Heart right ventricle (tissue), 16 donors: ENCODE results near the gene AKAP13. TPM values are rescaled to one million over a fixed set of nuclear protein-coding genes. Genes with fewer than 3 reads are reported as not detected.

Experiments used
- ATAC-seq, 8 donors: fragments of 200-7000 bp; cut with Tn5 transposase; one replicate each; pipeline ENCODE4 v1.9.1; 2020; ENCODE audit warnings: mild to moderate bottlenecking in 8 of 8, moderate library complexity in 8 of 8, moderate number of reproducible peaks in 1 of 8
- DNase-seq, 2 donors: peaks; one replicate each; pipeline ENCODE4 v3.0.0-alpha.2; 2020
- H3K27ac ChIP-seq, 10 donors: fragments of 200-600 bp; sonication (generic) in 2 of 10; one replicate each; pipeline versions ENCODE4 v1.5.0 to v1.8.0; 2020 to 2022; ENCODE audit warnings: mild to moderate bottlenecking in 3 of 10
- H3K27me3 ChIP-seq, 7 donors: fragments of 200-600 bp; one replicate each; pipeline ENCODE4 v1.8.0; 2021 to 2022; ENCODE audit warnings: mild to moderate bottlenecking in 2 of 7
- H3K36me3 ChIP-seq, 9 donors: fragments of 200-600 bp; sonication (generic) in 1 of 9; one replicate each; pipeline versions ENCODE4 v1.5.0 to v1.8.0; 2020 to 2022; ENCODE audit warnings: mild to moderate bottlenecking in 2 of 9
- H3K4me1 ChIP-seq, 9 donors: fragments of 200-600 bp; sonication (generic) in 1 of 9; one replicate each; pipeline versions ENCODE4 v1.5.0 to v1.8.0; 2020 to 2022; ENCODE audit warnings: mild to moderate bottlenecking in 4 of 9
- H3K4me3 ChIP-seq, 10 donors: fragments of 200-600 bp; sonication (generic) in 2 of 10; one replicate each; pipeline versions ENCODE4 v1.5.0 to v1.8.0; 2020 to 2022; ENCODE audit warnings: mild to moderate bottlenecking in 7 of 10, moderate library complexity in 2 of 10
- H3K9me3 ChIP-seq, 11 donors: fragments of 200-600 bp in 10 of 11; sonication (generic) in 2 of 11; one replicate each; pipeline versions ENCODE4 v1.5.0 to v1.8.0; 2013 to 2022; ENCODE audit warnings: mild to moderate bottlenecking in 2 of 11, control low read depth in 1 of 11, moderate library complexity in 1 of 11
- WGBS, 2 donors: extraction: QIAGEN DNeasy Blood & Tissue Kit; methylation state at CpG; one replicate each; pipeline ENCODE4 v1.1.7; 2013; ENCODE audit warnings: inconsistent platforms in 1 of 2; 5-methylcytosine and 5-hydroxymethylcytosine counted together
- intact Hi-C, 10 donors: fragments of 100-400 bp; cut with DNase I; formaldehyde crosslinking; loops; one replicate each; pipeline versions ENCODE4 v1.11.1 to v1.14.2; 2022
- polyA plus RNA-seq, 2 donors: library from polyadenylated mRNA; stranded (reverse); fragments of 200-250 nt; gene quantifications; one replicate each; pipeline ENCODE4 v1.2.3, GENCODE V29; 2013
- total RNA-seq, 10 donors: library from RNA; stranded (reverse); fragmentation: NEBNext Ultra II Directional in 3 of 10; extraction: Animal tissue kit (Norgen Biotek cat#: 25700) in 3 of 10; gene quantifications; one replicate each; pipeline versions ENCODE4 v1.2.1 to v1.2.4, GENCODE V29; 2021 to 2023
- TF ChIP-seq, protein P1 (sequence below), 9 donors: fragments of 200-600 bp; sonication (generic) in 2 of 9; IDR thresholded peaks; one replicate each; pipeline versions ENCODE4 v1.5.0 to v1.8.0; 2021 to 2022; ENCODE audit warnings: antibody characterized with exemption in 9 of 9, mild to moderate bottlenecking in 5 of 9, moderate library complexity in 1 of 9
- donor health status: Arrhythmogenic right ventricular cardiomyopathy.
- donor health status: ischemic (EF 13 %, LVEDD 7.1; RV severe dilation, severe dysfunction).
- donor health status: healthy with polysubstance abuse.
- donor health status: DM: no; HTN: yes; CAD: no.
- donor health status: DM: no; HTN: no; CAD: no.
- donor health status: ischemic (EF 25% LVEDD 6.9; RV normal size, moderate dysfunction).
- donor health status: ischemic (EF 25% LVEDD 5.7; RV mildly dilated, moderate dysfunction).
- donor health status: healthy.
- donor health status: DM: yes; HTN: yes; CAD: no.
- donor health status: Ischemic cardiomyopathy.
- donor health status: ischemic (EF 35%, LVEDD 5.7; RV mildly dilated, moderate dysfunction).
- donor health status: nonischemic (EF 11% LVEDD 7.7; RV severe dilation, severe dysfunction).
- donor health status: DM: yes; HTN: yes; CAD: no.
- donor health status: PGD.
- donor health status: ischemic (EF 29% LVEDD 5.4; RV normal size, mild dysfunction).
- donor health status: nonischemic (EF 23%, LVEDD 6.1; RV moderate dilation, normal function).

The AKAP13 gene
- total and polyA plus RNA-seq, 12 donors, result 89.3 to 645 (median 480) TPM

DNA sequence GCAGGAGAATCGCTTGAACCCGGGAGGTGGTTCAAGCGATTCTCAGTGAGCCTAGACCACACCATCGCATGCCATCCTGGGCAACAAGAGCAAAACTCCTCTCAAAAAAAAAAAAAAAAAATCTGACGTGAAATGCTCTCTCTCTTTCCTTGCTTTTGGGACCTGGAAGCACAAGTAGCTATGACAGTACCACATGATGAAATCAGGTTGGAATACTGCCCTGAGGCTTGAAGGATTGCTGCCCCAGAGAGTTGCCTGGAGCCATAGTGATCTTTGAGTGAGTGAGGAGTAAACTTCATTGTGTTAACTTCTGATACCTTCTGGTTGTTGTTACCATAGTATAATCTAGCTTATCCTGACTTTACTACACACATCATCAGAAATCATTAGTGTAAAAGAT lies 23.3 kb downstream of the AKAP13 start:
- intact Hi-C loops, result loop anchor here in 1 of 10 donors (5.0 kb wide), 1 partner anchor 681 kb away; no protein-coding TSS in a partner anchor
- 64 to 76% methylated on average over 5 of the region's 5 CpGs for WGBS, 2 donors
- TF ChIP-seq, protein P1, sequence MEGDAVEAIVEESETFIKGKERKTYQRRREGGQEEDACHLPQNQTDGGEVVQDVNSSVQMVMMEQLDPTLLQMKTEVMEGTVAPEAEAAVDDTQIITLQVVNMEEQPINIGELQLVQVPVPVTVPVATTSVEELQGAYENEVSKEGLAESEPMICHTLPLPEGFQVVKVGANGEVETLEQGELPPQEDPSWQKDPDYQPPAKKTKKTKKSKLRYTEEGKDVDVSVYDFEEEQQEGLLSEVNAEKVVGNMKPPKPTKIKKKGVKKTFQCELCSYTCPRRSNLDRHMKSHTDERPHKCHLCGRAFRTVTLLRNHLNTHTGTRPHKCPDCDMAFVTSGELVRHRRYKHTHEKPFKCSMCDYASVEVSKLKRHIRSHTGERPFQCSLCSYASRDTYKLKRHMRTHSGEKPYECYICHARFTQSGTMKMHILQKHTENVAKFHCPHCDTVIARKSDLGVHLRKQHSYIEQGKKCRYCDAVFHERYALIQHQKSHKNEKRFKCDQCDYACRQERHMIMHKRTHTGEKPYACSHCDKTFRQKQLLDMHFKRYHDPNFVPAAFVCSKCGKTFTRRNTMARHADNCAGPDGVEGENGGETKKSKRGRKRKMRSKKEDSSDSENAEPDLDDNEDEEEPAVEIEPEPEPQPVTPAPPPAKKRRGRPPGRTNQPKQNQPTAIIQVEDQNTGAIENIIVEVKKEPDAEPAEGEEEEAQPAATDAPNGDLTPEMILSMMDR (IDR thresholded peaks at IDR 0.05), result no peak
- peaks cover 17 to 96% (median 79%) of the 10 kb centered on the region in 9 donors for H3K4me1 ChIP-seq
- H3K4me3 ChIP-seq, result no peak overlapping the region
- peak in 1 of 2 donors; percentile 33 for DNase-seq
- H3K27ac ChIP-seq, result peak overlapping the region in 7 of 10 donors; percentile 18 to 67 (median 44)
- no peaks in the 10 kb centered on the region for H3K36me3 ChIP-seq
- no peaks in the 10 kb centered on the region for H3K9me3 ChIP-seq
- no peaks in the 10 kb centered on the region for H3K27me3 ChIP-seq
- peak in 5 of 8 donors; percentile 51 to 82 (median 55) for ATAC-seq

DNA sequence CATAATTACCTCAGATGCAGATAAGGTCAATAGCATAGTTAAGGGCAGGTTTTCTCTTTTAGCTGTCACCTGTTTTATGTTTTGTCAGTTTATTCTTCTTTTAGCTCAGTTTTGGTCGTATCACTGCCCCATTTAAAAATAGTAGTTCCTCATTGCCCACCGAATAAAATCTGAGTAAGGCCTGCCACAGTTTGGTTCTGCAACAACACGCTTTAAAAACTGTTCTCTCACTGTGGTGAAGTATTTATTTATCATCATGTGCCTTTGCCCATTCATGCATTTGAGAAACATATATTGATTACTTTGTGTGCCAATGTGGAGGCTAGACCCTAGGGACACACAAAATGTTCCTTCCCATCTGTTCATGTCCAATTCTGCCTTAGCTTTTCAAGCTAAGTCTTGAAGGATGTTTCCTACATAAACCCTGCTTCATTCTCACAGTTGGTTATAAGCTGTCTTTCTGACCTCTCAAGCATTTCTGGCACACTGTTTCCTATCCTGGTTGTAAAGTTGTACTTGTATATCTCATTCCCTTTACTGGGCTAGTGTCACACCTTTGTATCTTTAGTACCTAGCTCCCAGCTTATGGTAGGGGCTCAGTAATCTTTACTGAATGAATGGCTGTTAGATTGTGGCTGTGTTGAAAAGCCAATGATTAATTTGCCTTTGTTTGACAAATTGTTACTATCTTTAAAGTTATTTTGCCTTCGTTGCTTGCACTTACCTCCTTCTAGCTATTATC lies 23.9 kb downstream of the AKAP13 start:
- DNase-seq (no peak), ATAC-seq (peak in 1 of 8 donors; percentile 9)
- Histone ChIP-seq H3K9me3 (no peaks in the 10 kb centered on the region), H3K4me3 (no peak overlapping the region), H3K27me3 (no peaks in the 10 kb centered on the region), H3K4me1 (peaks cover 17 to 98% (median 81%) of the 10 kb centered on the region in 9 donors), H3K36me3 (no peaks in the 10 kb centered on the region), H3K27ac (peak overlapping the region in 8 of 10 donors; percentile 14 to 67 (median 40))
- intact Hi-C loops, result loop anchor here in 1 of 10 donors (5.0 kb wide), 1 partner anchor 682 kb away; no protein-coding TSS in a partner anchor
- TF ChIP-seq, protein P1 (IDR thresholded peaks at IDR 0.05), result no peak
- 44 to 51% methylated on average over 4 of the region's 4 CpGs for WGBS, 2 donors

DNA sequence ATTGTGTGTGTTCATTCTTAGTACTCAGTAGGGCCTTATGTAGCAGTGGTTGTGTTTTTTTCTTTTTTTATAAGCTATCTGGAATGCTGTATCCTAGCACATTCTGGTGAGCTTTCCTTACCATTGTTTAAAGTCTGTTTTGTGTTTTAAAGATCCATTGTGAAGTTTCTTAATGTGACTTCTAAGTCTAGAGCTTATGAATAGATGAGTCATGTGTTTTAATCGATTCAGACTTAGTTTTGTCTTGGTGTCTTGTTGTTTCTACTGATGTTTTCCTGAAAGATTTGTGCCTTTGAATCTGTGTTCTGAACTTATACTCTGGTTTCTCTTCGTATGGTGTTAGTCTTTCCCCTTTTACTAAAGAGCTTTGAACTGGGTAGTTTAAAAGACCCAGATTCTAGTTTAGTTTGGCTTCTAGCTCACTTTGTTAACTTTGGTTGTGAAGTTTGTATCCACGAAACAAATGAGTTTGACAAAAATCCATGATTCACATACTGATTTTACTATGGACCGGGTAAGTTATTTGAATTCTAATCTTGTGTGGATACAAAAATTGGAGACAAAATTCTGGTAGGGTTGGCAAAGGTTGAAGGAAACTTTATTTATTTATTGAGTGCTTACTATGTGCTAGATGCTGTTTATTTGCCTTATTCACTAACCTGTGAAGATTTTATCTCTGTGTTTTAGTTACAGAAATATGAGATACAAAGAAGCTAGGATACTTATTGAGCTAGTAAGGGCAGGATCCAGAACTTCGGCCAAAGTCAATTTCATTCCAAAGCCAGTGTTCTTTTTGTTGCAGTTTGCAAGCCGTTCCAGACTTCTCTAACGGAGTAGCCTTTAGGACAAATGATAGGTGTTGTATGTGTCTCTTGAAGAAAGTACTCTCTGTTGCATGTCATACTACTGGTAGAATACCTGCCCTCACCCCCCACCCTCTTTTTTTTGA lies 24.8 kb downstream of the AKAP13 start:
- Histone ChIP-seq H3K27ac (peak overlapping the region in 9 of 10 donors; percentile 14 to 67 (median 35)), H3K27me3 (no peaks in the 10 kb centered on the region), H3K4me3 (no peak overlapping the region), H3K9me3 (no peaks in the 10 kb centered on the region), H3K36me3 (no peaks in the 10 kb centered on the region), H3K4me1 (peaks cover 17 to 91% (median 80%) of the 10 kb centered on the region in 9 donors)
- intact Hi-C loops, result loop anchor here in 1 of 10 donors (5.0 kb wide), 1 partner anchor 683 kb away; no protein-coding TSS in a partner anchor
- WGBS, 2 donors, result 57 to 68% methylated on average over 7 of the region's 7 CpGs
- TF ChIP-seq, protein P1 (IDR thresholded peaks at IDR 0.05), result no peak
- ATAC-seq (peak in 1 of 8 donors; percentile 18), DNase-seq (no peak)

DNA sequence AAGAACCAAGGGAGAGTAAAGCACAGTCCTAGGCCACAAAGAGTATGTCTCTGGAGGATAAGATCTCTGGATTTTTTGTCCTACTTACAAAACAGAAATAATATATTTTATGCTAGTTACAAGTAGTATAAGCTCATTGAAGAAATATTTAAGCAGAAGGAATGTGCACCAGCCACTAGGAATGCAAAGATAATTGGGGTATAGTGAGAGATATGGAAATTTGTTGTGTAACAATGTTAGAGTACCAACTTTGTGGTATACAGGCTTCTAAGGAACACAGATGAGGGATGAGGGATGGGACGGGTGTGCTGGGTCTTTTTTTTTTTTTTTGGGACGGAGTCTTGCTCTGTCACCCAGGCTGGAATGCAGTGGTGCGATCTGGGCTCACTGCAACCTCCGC lies 26.5 kb downstream of the AKAP13 start:
- intact Hi-C loops, result no loop called here
- ATAC-seq (peak in 1 of 8 donors; percentile 6), DNase-seq (no peak)
- 55 to 66% methylated on average over 4 of the region's 4 CpGs for WGBS, 2 donors
- Histone ChIP-seq H3K36me3 (no peaks in the 10 kb centered on the region), H3K27ac (peak overlapping the region in 7 of 10 donors; percentile 4 to 70 (median 39)), H3K4me1 (peaks cover 17 to 90% (median 74%) of the 10 kb centered on the region in 9 donors), H3K27me3 (no peaks in the 10 kb centered on the region), H3K9me3 (no peaks in the 10 kb centered on the region), H3K4me3 (no peak overlapping the region)
- TF ChIP-seq, protein P1 (IDR thresholded peaks at IDR 0.05), result no peak
